ENCODE measurements around the gene ALKBH8. TPM values are rescaled to one million over a fixed set of nuclear protein-coding genes. Genes with fewer than 3 reads are reported as not detected.
A peak's percentile ranks its signal among the peaks of the same experiment; 100 is the strongest.

The ALKBH8 gene
- total RNA-seq (10 to 100 TPM; 11.1 to 11.5 TPM), polyA plus RNA-seq (ENCODE audit: insufficient read length in 2 of 2) (10 to 100 TPM in 1 of 2 donors, 1 to 10 TPM in 1; 8.4 to 12.0 TPM)
- long read RNA-seq, donor 1, result 0 reads
- long read RNA-seq, donor 2, result 0 reads
- long read RNA-seq, donor 3, full-length matches to known transcripts, result 1 of 1 reads
- long read RNA-seq, donor 3, partial matches to known transcripts, result 0 of 1 reads
- long read RNA-seq, donor 3, other reads (novel, unspliced or antisense), result 0 of 1 reads
- long read RNA-seq, donor 4, full-length matches to known transcripts, result 1 of 1 reads
- long read RNA-seq, donor 4, partial matches to known transcripts, result 0 of 1 reads
- long read RNA-seq, donor 4, other reads (novel, unspliced or antisense), result 0 of 1 reads

GRCh38 chr11:107565219-107565937, at the start of gene ALKBH8:
TSS of gene ALKBH8 (minus strand) at chr11:107565735. CDS start at chr11:107560893, 4,842 bp downstream.
- WGBS (ENCODE audit: insufficient coverage), result 0% methylated on average over 32 of the region's 32 CpGs
- DNase-seq (ENCODE audit: low read depth in 4 of 6, low spot score in 6 of 6), result peak; percentile 72 to 97 (median 74)
- H3K4me3 ChIP-seq (ENCODE audit: low read depth, low read length), result peak within 1 kb of the TSS; percentile 91

GRCh38 chr11:107612445-107612844, 46.9 kb upstream of the ALKBH8 start:
- H3K27me3 ChIP-seq (ENCODE audit: control insufficient read depth, insufficient read depth, low read length), result no peaks in the 10 kb centered on the region
- H3K9me3 ChIP-seq (ENCODE audit: control insufficient read depth, insufficient read depth, low read length), result no peaks in the 10 kb centered on the region
- no peak overlapping the region for H3K27ac ChIP-seq (ENCODE audit: low read depth, low read length)
- no CpG with 5 or more reads among the region's 2 CpGs for whole genome bisulfite sequencing (ENCODE audit: insufficient coverage)
- no peak for DNase-seq (ENCODE audit: low read depth in 4 of 6, low spot score in 6 of 6)
- H3K36me3 ChIP-seq (ENCODE audit: control insufficient read depth, insufficient read depth, low read length), result no peaks in the 10 kb centered on the region
- H3K4me1 ChIP-seq (ENCODE audit: control insufficient read depth, insufficient read depth, low read length), result no peaks in the 10 kb centered on the region
- H3K4me3 ChIP-seq (ENCODE audit: low read depth, low read length), result no peak overlapping the region

More at GRCh38 chr11:107565219-107565937, at the start of gene ALKBH8:
- Histone ChIP-seq H3K36me3 (ENCODE audit: control insufficient read depth, insufficient read depth, low read length) (peaks cover 3% of the 10 kb centered on the region), H3K4me1 (ENCODE audit: control insufficient read depth, insufficient read depth, low read length) (peaks cover 3% of the 10 kb centered on the region), H3K27ac (ENCODE audit: low read depth, low read length) (peak within 1 kb of the TSS; percentile 75), H3K27me3 (ENCODE audit: control insufficient read depth, insufficient read depth, low read length) (no peaks in the 10 kb centered on the region), H3K9me3 (ENCODE audit: control insufficient read depth, insufficient read depth, low read length) (no peaks in the 10 kb centered on the region)

GRCh38 chr11:107609400-107610218, 44.1 kb upstream of the ALKBH8 start:
- Histone ChIP-seq H3K27ac (ENCODE audit: low read depth, low read length) (no peak overlapping the region), H3K36me3 (ENCODE audit: control insufficient read depth, insufficient read depth, low read length) (no peaks in the 10 kb centered on the region), H3K27me3 (ENCODE audit: control insufficient read depth, insufficient read depth, low read length) (no peaks in the 10 kb centered on the region), H3K4me1 (ENCODE audit: control insufficient read depth, insufficient read depth, low read length) (no peaks in the 10 kb centered on the region), H3K4me3 (ENCODE audit: low read depth, low read length) (no peak overlapping the region), H3K9me3 (ENCODE audit: control insufficient read depth, insufficient read depth, low read length) (no peaks in the 10 kb centered on the region)
- DNase-seq (ENCODE audit: low read depth in 4 of 6, low spot score in 6 of 6), result no peak
- 49% methylated on average over 7 of the region's 10 CpGs for WGBS (ENCODE audit: insufficient coverage)

GRCh38 chr11:107608809-107609208, 43.3 kb upstream of the ALKBH8 start:
- H3K4me1 ChIP-seq (ENCODE audit: control insufficient read depth, insufficient read depth, low read length), result no peaks in the 10 kb centered on the region
- H3K9me3 ChIP-seq (ENCODE audit: control insufficient read depth, insufficient read depth, low read length), result no peaks in the 10 kb centered on the region
- no peak for DNase-seq (ENCODE audit: low read depth in 4 of 6, low spot score in 6 of 6)
- no peak overlapping the region for H3K4me3 ChIP-seq (ENCODE audit: low read depth, low read length)
- H3K27me3 ChIP-seq (ENCODE audit: control insufficient read depth, insufficient read depth, low read length), result no peaks in the 10 kb centered on the region
- no peaks in the 10 kb centered on the region for H3K36me3 ChIP-seq (ENCODE audit: control insufficient read depth, insufficient read depth, low read length)
- no CpG with 5 or more reads among the region's 2 CpGs for WGBS (ENCODE audit: insufficient coverage)
- no peak overlapping the region for H3K27ac ChIP-seq (ENCODE audit: low read depth, low read length)

GRCh38 chr11:107606141-107606540, 40.6 kb upstream of the ALKBH8 start:
- H3K4me3 ChIP-seq (ENCODE audit: low read depth, low read length), result no peak overlapping the region
- H3K36me3 ChIP-seq (ENCODE audit: control insufficient read depth, insufficient read depth, low read length), result no peaks in the 10 kb centered on the region
- H3K27me3 ChIP-seq (ENCODE audit: control insufficient read depth, insufficient read depth, low read length), result no peaks in the 10 kb centered on the region
- H3K9me3 ChIP-seq (ENCODE audit: control insufficient read depth, insufficient read depth, low read length), result no peaks in the 10 kb centered on the region
- no peak overlapping the region for H3K27ac ChIP-seq (ENCODE audit: low read depth, low read length)
- no peaks in the 10 kb centered on the region for H3K4me1 ChIP-seq (ENCODE audit: control insufficient read depth, insufficient read depth, low read length)
- WGBS (ENCODE audit: insufficient coverage), result no CpG with 5 or more reads among the region's 3 CpGs
- DNase-seq (ENCODE audit: low read depth in 4 of 6, low spot score in 6 of 6), result peak in 1 of 6 donors; percentile 14

- H3K27ac ChIP-seq (ENCODE audit: low read depth, low read length), result no peak overlapping the region
- DNase-seq (ENCODE audit: low read depth in 4 of 6, low spot score in 6 of 6), result peak in 1 of 6 donors; percentile 80
- H3K36me3 ChIP-seq (ENCODE audit: control insufficient read depth, insufficient read depth, low read length), result no peaks in the 10 kb centered on the region
- WGBS (ENCODE audit: insufficient coverage), result 91% methylated on average over 4 of the region's 9 CpGs
- no peaks in the 10 kb centered on the region for H3K9me3 ChIP-seq (ENCODE audit: control insufficient read depth, insufficient read depth, low read length)
- H3K27me3 ChIP-seq (ENCODE audit: control insufficient read depth, insufficient read depth, low read length), result no peaks in the 10 kb centered on the region
- no peak overlapping the region for H3K4me3 ChIP-seq (ENCODE audit: low read depth, low read length)
- no peaks in the 10 kb centered on the region for H3K4me1 ChIP-seq (ENCODE audit: control insufficient read depth, insufficient read depth, low read length)
These were observed 39.8 kb upstream of the ALKBH8 start for GRCh38 chr11:107605061-107606006.

GRCh38 chr11:107598225-107599139, 32.9 kb upstream of the ALKBH8 start:
- DNase-seq (ENCODE audit: low read depth in 4 of 6, low spot score in 6 of 6), result peak in 2 of 6 donors; percentile 4 to 6
- Histone ChIP-seq H3K4me3 (ENCODE audit: low read depth, low read length) (no peak overlapping the region), H3K27me3 (ENCODE audit: control insufficient read depth, insufficient read depth, low read length) (peaks cover 8% of the 10 kb centered on the region), H3K4me1 (ENCODE audit: control insufficient read depth, insufficient read depth, low read length) (no peaks in the 10 kb centered on the region), H3K36me3 (ENCODE audit: control insufficient read depth, insufficient read depth, low read length) (no peaks in the 10 kb centered on the region), H3K9me3 (ENCODE audit: control insufficient read depth, insufficient read depth, low read length) (no peaks in the 10 kb centered on the region), H3K27ac (ENCODE audit: low read depth, low read length) (no peak overlapping the region)
- 76% methylated on average over 4 of the region's 6 CpGs for WGBS (ENCODE audit: insufficient coverage)

GRCh38 chr11:107594736-107595135, 29.2 kb upstream of the ALKBH8 start:
- DNase-seq (ENCODE audit: low read depth in 4 of 6, low spot score in 6 of 6), result peak in 2 of 6 donors; percentile 10 to 11
- peaks cover 22% of the 10 kb centered on the region for H3K4me1 ChIP-seq (ENCODE audit: control insufficient read depth, insufficient read depth, low read length)
- no peaks in the 10 kb centered on the region for H3K9me3 ChIP-seq (ENCODE audit: control insufficient read depth, insufficient read depth, low read length)
- no peak overlapping the region for H3K27ac ChIP-seq (ENCODE audit: low read depth, low read length)
- H3K4me3 ChIP-seq (ENCODE audit: low read depth, low read length), result no peak overlapping the region
- 80% methylated on average over 1 of the region's 2 CpGs for WGBS (ENCODE audit: insufficient coverage)
- H3K27me3 ChIP-seq (ENCODE audit: control insufficient read depth, insufficient read depth, low read length), result peaks cover 34% of the 10 kb centered on the region
- no peaks in the 10 kb centered on the region for H3K36me3 ChIP-seq (ENCODE audit: control insufficient read depth, insufficient read depth, low read length)

Measured in spinal cord (tissue), 10 donors.